NCI-H526 treated with DMSO at 0.1 percent for 48 hours (cell line): ENCODE data around the gene PLSCR4.
A peak's percentile ranks its signal among the peaks of the same experiment; 100 is the strongest.
"Not testable (repeated sequence)": the region's sequence is repeated elsewhere in the genome, so short reads cannot be mapped to it uniquely, and the experiment has no call there.

Experiments
- DNase-seq: peaks from one replicate; lab custom pipeline; 2025; lab: John Stamatoyannopoulos, UW

PLSCR4 gene, protein sequence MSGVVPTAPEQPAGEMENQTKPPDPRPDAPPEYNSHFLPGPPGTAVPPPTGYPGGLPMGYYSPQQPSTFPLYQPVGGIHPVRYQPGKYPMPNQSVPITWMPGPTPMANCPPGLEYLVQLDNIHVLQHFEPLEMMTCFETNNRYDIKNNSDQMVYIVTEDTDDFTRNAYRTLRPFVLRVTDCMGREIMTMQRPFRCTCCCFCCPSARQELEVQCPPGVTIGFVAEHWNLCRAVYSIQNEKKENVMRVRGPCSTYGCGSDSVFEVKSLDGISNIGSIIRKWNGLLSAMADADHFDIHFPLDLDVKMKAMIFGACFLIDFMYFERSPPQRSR

DNA sequence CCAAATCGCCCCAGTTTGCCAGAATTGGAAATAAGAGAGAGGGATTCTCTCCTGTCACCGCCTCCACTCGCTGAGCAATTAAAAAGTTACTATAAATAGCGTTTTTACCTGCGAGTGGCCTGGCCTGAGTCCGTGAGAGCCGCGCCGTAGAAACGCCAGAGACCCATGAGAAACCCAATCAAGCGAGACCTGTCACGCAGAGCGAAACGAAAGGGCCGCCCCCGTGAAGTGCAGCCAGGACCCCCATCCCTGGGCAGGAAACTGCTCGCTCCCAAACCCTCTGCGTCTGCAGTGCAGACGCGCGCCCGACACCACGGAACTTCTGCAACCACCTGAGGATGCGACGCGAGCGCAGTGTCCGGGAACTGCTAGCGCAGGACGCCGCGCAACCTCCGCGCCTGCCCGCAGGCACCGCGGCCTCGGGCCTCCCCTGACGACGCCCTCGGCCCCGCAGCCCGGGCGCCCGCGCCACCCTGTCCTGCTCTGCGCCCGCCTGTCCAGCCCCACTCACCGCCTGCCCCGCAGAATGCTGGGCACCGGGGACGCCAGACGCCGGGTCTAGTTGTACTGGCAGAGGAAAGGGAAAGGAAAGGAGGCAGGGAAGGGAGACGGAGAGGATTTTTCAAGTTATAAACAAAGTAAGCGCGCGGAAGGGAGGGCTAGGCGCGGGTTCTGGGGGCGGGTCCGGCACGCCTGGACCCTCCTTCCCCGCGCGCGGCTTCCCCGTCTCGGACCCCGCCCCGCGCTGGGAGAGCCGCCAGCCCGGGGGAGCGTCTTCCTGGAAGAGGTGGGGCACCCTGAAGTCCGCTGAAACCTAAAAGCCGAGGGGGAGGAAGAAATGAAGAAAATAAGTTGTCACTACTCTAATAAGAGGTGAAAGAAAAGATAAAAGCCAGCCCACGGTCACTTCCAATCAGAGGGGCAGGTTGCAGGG is at the start of gene PLSCR4:
PLSCR4 (minus strand) TSS at position 657 of the 934 bp plus-strand sequence. CDS start 29,034 bp downstream, outside the sequence.
- DNase-seq, result peak; percentile 30

DNA sequence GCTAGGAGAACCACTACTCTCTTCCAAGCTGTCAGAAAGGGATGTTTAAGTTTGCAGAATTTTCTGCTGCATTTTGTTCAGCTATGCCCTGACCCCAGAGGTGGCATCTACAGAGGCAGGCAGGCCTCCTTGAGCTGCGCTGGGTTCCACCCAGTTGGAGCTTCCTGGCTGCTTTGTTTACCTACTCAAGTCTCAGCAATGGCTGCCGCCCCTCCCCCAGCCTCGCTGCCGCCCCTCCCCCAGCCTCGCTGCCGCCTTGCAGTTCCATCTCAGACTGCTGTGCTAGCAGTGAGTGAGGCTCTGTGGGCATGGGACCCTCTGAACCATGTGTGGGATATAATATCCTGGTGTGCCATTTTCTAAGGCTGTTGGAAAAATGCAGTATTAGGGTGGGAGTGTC is 42.5 kb upstream of the PLSCR4 start:
- not testable (repeated sequence) for DNase-seq

DNA sequence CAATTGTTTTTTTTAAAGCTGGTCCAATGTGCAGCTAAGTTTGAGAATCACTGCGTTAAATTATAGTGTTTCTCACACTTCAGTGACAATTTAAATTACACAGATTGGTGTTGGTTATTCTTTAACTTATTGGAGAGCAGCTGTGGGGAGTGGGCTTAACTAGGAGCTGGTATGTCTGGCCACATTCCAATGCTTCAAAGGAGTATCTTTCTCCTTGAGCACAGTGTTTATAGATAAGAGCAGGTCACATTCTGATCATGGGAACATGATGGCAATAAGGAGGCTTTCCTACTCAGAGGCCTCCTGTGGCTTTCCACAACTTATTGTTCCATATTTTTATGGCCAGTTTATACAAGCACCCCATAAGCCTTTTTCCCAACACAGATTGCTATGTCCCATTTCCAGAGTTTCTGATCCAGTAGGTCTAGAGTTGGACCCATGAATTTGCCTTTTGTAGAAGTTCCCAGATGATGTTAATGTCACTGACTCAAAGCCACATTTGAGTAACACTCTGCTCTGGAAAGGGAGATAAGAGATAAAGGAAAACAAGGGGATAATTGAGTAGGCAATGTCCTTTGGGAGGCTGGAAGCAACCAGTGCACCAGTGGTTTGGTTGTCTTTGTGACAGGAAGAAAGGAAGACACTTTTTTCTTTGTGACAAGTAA is 33.0 kb upstream of the PLSCR4 start:
- no peak for DNase-seq

DNA sequence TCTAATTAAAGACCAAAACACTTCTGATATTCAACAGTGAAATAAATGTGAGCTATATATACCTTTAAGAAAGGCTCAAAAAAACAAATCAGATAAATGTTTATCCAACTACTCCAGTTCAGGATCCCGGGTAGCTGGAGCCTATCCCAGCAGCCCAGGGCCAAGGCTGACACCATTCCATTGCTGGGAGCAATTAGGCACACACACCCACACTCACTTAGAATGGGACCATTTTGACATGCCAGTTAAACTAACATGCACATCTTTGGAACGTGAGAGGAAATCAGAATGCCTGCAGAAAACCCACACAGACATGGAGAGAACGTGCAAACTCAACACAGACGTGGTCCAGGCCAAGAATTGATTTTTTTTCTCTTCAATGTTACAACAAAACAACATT is 30.0 kb upstream of the PLSCR4 start:
- DNase-seq, result no peak

DNA sequence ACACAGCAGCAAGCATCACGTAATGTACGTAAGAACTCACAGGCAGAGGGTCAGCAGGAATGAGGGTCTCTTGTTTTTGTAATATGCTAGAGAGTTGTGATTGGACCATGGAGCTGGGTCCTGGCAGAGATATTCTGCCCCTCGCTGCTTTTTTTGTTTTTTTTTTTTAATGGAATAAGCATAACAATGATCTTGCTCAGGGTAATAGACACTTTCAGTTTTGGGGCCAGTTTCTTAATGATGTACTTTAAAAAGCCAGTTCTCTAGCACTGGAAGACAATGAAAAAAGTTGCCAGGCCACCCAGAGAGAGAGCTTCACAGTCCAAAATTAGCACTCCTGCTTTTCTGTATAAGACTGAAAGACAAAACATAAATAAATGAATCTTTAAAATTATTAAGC is 29.0 kb upstream of the PLSCR4 start:
- DNase-seq, result no peak

DNA sequence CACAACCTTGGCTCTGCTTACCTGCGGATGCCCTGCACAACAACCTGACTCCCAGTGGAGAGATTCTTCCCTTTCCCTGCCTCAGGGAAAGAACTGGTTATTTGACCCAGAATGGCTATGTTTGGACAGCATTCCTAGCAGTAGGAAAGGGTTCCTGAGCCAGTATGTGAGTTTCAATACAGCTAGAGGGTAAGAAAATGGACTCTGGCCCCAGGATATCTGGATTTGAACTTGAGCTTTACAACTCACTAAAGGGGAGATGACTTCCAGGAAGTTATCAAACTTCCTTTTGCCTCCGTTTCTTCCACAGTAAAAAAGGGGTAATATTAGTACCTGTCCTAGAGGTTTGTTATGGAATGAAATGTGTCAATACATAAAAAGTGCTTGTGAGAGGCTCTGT is 28.1 kb upstream of the PLSCR4 start:
- no peak for DNase-seq

DNA sequence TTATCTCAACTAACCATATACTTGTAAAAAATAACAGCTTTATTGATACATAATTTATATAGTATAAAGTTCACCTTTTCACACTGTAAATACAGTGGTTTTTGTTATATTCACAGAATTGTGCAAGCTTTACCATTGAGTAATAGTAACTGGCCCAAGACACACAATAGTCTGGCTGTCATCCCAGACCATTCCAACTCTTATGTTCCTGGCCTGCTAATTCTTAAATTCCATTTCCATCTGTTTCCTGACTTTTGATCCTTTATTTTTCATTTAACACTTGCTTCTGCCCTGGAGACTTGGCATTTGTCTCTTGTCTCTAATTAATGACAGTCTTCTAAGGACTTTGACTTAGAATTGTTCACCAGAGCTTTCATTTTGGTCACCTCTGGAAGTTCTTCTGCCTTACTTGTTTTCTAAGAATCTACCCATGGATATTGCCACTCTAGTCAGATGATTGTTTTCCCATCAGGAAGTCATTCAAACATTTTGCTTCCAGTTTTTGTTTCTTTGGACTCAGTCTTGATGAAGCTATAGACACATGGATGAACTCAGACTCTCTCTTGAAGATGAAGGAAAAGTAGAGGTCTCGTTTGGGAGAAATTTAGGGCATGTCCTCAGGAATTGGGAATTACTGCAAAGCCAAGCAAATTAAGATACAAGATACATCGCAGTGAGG is 27.2 kb upstream of the PLSCR4 start:
- no peak for DNase-seq

DNA sequence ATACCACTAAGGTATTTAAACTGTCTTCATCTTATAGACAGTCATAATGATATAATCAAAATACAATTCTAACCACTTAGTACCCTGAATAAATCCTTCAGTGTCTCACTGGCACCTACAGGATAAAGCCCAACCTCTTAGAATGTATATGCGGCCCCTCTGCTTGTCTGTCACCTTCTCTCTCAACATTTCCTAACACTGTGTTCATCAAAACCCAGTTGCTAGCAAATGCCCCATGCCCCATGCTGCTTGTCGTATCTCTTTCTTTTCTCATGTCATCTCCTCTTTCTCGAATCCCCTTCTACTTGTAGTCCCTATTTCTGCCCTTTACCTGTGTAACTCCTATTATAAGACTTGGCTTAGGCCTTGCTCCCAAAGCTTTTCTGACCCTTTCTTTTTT is 24.6 kb upstream of the PLSCR4 start:
- no peak for DNase-seq

DNA sequence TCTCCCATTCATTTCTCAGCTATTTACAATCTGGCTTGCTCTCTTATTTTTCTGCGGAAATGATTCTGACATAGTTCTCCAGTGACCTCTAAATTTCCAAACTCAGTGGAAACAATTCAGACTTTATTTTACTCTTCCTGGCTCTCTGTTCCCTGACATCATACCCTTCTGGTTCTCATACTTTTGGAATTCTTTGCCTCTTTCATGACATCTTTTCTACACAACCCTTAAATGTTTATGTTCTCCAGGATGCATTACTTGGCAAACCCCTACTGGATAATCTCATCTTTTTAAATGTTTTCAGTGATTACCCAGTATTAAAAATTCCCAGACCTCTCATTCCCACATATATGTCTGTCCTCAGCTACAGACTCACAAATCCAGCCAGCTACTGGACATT is 23.9 kb upstream of the PLSCR4 start:
- no peak for DNase-seq

DNA sequence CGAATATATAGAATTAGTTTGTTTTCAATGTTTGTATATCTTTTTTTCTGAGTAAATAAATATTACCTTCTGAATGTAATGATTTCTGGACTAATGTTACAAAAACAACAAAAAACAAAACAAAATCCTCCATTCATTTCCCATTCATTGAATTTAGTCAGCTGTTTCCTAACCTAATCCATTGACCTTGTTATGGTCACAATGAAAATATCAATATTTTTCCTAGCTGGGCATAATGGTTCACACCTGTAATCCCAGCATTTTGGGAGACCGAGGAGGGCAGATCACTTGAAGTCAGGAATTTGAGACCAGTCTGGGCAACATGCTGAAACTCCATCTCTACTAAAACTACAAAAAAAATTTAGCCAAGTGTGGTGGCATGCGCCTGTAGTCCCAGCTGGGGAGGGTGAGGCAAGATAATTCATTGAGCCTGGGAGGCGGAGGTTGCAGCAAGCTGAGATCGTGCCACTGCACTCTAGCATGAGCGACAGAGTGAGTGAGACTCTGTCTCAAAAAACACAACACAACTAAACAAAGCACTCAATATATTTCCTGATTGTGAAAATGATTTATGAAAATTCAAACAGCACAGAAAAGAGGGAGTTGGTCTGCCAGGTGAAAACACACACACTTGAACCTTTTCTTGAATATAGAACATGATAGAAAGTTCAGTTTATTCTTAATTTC is 23.0 kb upstream of the PLSCR4 start:
- DNase-seq, result no peak

DNA sequence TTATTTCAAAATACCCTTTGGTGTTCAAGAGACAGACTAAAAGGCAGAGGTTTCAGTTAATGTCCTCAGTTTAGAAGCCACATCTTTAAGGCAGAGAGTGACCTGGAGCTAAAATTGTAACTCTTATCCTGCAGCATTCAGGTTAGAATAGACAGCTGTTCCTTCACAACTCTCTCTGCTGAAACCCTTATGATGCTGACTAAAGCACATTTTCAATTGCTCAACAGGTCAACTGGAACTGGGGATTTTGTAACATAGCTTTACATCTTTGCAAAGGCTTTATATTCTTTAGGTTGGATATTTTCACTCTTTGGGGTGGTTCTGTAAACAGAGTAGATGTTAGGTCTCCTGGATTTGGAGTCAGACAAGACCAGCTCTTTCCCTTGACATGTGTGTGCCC is 20.3 kb upstream of the PLSCR4 start:
- no peak for DNase-seq

DNA sequence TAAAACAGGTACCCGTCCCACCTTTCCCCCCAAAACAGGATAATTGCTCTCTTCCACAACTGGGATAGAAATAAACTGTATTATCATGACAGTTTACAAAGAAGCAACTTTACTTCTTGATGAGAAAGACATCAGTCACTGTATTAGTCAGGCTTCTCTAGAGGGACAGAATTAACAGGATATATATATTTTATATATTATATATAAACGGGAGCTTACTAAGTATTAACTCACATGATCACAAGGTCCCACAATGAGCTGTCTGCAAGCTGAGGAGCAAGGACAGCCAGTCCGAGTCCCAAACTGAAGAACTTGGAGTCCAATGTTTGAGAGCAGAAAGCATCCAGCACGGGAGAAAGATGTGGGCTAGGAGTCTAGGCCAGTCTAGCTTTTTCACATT is 18.4 kb upstream of the PLSCR4 start:
- no peak for DNase-seq

DNA sequence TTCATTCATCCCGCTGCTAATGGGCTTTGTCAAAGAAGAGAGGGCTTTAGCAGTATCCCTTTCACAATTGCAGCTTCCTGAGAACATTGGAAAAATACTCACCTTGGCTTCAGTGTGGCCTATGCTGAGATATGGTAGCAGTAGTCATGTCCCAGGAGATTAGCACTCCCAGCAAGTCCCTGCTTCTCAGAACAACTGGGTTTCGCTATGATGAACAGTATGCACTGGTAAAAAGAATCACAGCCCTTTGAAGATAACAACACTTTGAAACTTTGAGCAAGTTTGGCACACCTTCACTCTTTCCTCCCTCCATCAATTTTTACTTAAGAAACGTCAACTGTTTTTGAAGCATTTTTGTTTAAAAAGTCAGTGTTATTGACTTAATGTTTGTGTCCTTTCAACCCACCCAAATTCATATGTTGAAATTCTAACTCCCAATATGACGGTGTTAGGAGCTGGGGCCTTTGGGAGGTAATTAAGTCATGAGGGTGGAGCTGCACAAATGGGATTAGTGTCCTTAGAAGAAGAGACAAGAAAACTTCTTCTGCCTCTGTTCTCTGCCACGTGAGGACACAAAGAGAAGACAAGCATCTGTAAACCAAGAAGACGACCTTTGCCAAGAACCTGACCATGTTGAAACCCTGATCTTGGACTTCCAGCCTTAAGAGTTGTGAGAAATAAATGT is 17.8 kb upstream of the PLSCR4 start:
- DNase-seq, result no peak

DNA sequence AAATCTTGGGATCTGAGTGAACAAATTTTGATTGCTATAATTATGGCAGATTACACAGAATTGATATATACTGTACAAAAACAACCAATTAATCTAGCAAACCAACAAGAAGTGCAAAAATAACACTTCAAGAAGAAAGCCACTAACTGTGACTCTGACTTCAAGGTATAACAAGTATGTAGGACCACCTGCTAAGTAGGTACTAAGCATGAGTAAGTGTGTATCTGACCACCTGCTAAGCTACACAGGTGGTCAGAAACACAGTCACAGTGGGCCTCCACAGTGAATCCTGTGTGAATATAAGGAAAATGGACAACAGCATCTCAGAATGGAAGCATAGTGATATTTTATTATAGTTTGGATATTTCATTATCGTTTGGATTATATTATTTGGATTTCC is 14.8 kb upstream of the PLSCR4 start:
- DNase-seq, result no peak

DNA sequence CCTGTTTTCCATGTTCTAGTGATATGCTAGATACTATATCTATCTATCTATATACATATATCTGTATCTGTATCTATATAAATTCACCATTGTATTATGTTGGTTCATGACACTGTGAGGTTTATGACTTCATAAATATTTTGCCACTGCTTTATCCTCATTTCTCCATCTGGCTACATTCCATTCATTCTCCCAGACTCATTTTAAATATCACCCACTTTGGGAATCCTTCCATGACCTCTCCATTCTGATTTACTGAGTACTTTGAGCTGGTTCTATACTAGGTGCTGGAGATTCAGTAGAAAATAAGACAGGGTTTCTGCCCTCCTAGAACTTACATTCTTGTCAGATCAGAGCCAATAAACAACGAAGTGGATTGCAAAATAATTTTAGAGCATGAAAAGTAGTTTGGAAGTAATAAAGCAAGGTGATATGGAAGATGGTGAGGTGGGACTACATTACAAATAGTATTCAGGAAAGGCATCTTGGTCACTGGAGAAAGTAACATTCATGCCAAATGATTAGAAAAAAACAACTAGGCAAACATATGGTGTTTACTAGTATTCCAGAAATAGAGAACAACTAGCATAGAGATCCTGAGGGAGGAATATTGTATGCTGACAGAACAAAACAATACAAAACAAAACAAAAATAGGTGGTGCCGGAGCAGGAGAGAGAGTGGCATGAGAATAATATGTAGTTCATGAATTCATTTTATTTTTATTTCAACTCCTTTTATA is 11.6 kb upstream of the PLSCR4 start:
- DNase-seq, result no peak

DNA sequence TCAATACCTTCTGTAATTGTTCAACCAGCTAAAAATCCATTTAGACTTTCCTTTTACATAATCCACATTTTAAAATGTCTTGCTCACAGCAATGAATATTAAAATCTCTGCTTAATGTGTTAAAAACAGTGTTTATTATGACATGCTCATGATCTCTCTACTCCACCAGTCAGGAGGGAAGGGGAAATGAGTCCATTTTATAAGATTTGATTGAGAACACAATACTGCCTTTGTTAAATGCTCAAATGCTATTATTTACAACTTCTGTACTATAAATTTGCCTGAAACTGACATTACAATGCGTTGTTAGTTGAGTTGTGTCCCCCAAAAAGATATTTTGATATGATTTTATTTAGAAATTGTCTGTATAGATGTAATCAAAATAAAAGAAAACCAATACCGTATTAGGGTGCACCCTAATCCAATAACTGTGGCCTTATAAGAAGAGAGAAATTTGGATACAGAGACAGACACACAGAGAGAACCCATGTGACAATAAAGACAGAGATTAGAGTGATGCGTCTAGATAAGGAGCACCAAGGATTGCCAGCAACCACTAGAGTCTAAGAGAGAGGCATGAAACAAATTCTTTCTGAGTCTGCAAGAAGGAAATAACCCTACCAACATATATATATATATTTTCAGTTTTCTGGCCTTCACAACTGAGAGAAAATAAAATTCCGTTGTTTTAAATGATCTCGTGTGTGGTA is 9.1 kb upstream of the PLSCR4 start:
- DNase-seq, result no peak

DNA sequence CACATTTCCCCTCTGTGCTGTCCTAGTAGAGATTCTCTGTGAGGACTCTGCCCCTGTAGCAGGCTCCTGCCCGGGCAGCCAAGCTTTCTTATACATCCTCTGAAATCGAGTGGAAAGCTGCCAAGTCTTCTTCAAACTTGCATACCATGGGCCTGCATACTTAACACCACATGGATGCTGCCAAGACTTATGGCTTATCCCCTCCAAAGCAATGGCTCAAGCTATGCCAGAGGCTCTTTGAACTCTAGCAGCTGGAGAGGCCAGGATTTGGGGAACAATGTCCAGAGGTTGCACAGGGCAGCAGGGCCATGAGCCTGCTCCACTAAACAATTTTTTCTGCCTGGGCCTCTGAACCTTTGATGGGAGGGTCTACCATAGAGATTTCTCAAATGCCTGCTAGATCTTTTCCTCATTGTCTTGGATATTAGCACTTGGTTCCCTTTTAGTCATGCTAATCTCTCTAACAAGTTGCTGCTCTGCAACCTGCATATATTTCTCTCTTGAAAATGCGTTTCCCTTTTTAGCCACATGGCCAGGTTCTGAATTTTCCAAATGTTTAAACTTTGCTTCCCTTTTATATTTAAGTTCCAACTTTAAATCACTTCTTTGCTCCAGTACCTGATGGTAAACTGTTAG is 6.1 kb upstream of the PLSCR4 start:
- DNase-seq, result no peak

DNA sequence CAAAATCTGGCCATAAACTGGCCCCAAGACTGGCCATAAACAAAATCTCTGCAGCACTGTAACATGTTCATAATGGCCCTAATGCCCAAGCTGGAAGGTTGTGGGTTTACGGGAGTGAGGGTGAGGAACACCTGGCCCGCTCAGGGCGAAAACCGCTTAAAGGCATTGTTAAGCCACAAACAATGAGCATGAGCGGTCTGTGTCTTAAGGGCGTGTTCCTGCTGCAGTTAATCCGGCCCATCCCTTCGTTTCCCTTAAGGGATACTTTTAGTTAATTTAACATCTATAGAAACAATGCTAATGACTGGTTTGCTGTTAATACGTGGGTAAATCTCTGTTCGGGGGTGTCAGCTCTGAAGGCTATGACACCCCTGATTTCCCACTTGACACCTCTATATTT is 1.5 kb upstream of the PLSCR4 start:
- not testable (repeated sequence) for DNase-seq

DNA sequence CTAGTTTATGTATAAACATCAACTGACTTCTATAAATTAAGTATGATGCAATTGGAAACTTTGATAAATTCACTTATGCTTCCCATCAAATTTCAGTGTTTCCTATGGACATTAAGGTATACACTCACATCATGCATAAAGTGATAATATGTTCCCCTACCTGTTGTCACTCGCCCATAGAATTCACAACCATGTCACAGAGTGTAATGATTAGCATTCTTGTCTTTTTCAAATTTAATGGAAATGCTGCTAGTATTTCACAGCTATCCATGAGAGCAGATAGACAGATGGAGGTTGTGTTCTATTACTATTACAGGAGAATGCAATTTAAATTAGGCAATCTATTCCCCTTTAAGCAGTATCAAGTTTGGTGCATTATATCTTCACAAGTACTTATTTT is 984 bp downstream of the PLSCR4 start:
- DNase-seq, result no peak
